Gastrocnemius medialis (tissue), 4 donors: ENCODE data around the gene EPHB6. TPM values are rescaled to one million over a fixed set of nuclear protein-coding genes. Genes with fewer than 3 reads are reported as not detected.

ENCODE experiments used
- ATAC-seq, 2 donors: fragments of 150-250 bp; one replicate each; pipeline ENCODE4 v1.9.1; 2016
- DNase-seq, 2 donors: peaks; one replicate each; pipeline ENCODE4 v3.0.0-alpha.2; 2019
- H3K27ac ChIP-seq, 4 donors: fragments of 200-600 bp; sonication (generic); 1 replicate in 1 of 4; 2 replicates in 3 of 4; pipeline ENCODE4 v1.5.1; 2016 to 2018; ENCODE audit warnings: mild to moderate bottlenecking in 2 of 4, moderate library complexity in 1 of 4
- H3K27me3 ChIP-seq, 3 donors: fragments of 200-600 bp; sonication (generic) in 2 of 3; 1 replicate in 1 of 3; 2 replicates in 2 of 3; pipeline versions ENCODE4 v1.5.1 to v1.6.0; 2016 to 2019; ENCODE audit warnings: mild to moderate bottlenecking in 1 of 3, moderate library complexity in 1 of 3
- H3K36me3 ChIP-seq, 2 donors: fragments of 200-600 bp; sonication (generic) in 1 of 2; one replicate each; pipeline ENCODE4 v1.5.1; 2017 to 2018
- H3K4me1 ChIP-seq, 2 donors: fragments of 200-600 bp; sonication (generic) in 1 of 2; one replicate each; pipeline ENCODE4 v1.5.1; 2016 to 2017; ENCODE audit warnings: mild to moderate bottlenecking in 2 of 2
- H3K4me3 ChIP-seq, 4 donors: fragments of 200-600 bp; sonication (generic) in 3 of 4; 1 replicate in 1 of 4; 2 replicates in 3 of 4; pipeline ENCODE4 v1.5.1; 2016 to 2019; ENCODE audit warnings: mild to moderate bottlenecking in 2 of 4
- H3K9me3 ChIP-seq, 3 donors: fragments of 200-600 bp; sonication (generic) in 2 of 3; 1 replicate in 1 of 3; 2 replicates in 2 of 3; pipeline ENCODE4 v1.5.1; 2016 to 2019
- POLR2A ChIP-seq, 2 donors: fragments of 450-650 bp; IDR thresholded peaks; one replicate each; pipeline ENCODE4 v1.6.1; 2017; ENCODE audit warnings: antibody characterized with exemption in 2 of 2, mild to moderate bottlenecking in 2 of 2, moderate library complexity in 2 of 2
- in situ Hi-C, 4 donors: fragments of 200-750 bp; cut with MboI; loops; one replicate each; pipeline versions ENCODE4 v1.15.0 to v1.8.0; 2017; ENCODE audit warnings: low sequenced_read_pairs in 4 of 4
- intact Hi-C: fragments of 100-400 bp; cut with DNase I; formaldehyde crosslinking; loops from one replicate; pipeline ENCODE4 v1.15.1; 2023; ENCODE audit warnings: low total_unique reads
- total RNA-seq, 4 donors: library from RNA; depleted of rRNA; stranded (reverse); fragments of >200 nt; gene quantifications; one replicate each; pipeline versions ENCODE4 v1.1.0 to v1.2.3, GENCODE V29; 2016
- TF ChIP-seq, protein P1 (sequence below), 5 experiments: fragments of 450-650 bp in 3 of 5; fragments of 200-600 bp in 2 of 5; sonication (generic) in 2 of 5; IDR thresholded peaks in 4 of 5; conservative IDR thresholded peaks in 1 of 5; 1 replicate in 4 of 5; 2 replicates in 1 of 5; pipeline ENCODE4 v1.5.1; 2016 to 2019; ENCODE audit warnings: antibody characterized with exemption in 5 of 5, mild to moderate bottlenecking in 3 of 5, moderate library complexity in 3 of 5

EPHB6 gene
- total RNA-seq, 4 donors from 2014 or later = 2.0 to 8.9 (median 2.8) TPM

DNA sequence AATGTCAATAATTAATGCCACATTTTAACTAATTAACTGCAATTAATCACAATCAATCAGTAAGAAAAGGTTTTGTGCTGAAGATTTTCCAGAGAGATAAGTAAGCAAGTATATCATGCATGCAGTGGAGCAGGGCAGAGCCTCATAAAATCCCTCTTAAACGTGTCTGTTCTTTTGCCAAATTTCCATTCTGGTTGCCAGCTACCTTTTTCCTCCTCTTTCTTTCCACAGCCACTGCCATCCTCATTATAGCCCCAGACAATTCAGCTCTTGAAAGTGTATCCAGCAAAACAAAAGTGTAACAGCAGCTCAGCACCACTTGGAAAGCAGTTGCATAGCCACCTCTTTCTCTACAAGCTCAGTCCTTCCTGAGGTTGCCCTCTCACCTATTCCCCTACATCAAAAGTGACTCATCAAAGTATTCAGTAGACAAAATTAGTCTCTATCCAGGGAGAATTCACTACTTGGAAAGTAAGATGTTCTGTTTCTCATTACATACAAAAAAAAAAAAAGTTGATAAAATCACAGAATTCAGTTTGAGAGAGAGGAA lies 26.9 kb upstream of the EPHB6 start:
- Histone ChIP-seq H3K36me3 (no peaks in the 10 kb centered on the region), H3K9me3 (no peaks in the 10 kb centered on the region), H3K4me3 (no peak overlapping the region), H3K27ac (no peak overlapping the region), H3K27me3 (peaks cover 0 to 2% (median 0%) of the 10 kb centered on the region in 3 donors), H3K4me1 (no peaks in the 10 kb centered on the region)
- TF ChIP-seq POLR2A (IDR thresholded peaks at IDR 0.05) = no peak
- TF ChIP-seq, protein P1, sequence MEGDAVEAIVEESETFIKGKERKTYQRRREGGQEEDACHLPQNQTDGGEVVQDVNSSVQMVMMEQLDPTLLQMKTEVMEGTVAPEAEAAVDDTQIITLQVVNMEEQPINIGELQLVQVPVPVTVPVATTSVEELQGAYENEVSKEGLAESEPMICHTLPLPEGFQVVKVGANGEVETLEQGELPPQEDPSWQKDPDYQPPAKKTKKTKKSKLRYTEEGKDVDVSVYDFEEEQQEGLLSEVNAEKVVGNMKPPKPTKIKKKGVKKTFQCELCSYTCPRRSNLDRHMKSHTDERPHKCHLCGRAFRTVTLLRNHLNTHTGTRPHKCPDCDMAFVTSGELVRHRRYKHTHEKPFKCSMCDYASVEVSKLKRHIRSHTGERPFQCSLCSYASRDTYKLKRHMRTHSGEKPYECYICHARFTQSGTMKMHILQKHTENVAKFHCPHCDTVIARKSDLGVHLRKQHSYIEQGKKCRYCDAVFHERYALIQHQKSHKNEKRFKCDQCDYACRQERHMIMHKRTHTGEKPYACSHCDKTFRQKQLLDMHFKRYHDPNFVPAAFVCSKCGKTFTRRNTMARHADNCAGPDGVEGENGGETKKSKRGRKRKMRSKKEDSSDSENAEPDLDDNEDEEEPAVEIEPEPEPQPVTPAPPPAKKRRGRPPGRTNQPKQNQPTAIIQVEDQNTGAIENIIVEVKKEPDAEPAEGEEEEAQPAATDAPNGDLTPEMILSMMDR (IDR thresholded peaks at IDR 0.05 in 4 of 5, conservative IDR thresholded peaks at IDR 0.05 in 1 of 5) = no peak
- ATAC-seq (no peak), DNase-seq (no peak)
- intact Hi-C loops = no loop called here
- in situ Hi-C loops = no loop called here

DNA sequence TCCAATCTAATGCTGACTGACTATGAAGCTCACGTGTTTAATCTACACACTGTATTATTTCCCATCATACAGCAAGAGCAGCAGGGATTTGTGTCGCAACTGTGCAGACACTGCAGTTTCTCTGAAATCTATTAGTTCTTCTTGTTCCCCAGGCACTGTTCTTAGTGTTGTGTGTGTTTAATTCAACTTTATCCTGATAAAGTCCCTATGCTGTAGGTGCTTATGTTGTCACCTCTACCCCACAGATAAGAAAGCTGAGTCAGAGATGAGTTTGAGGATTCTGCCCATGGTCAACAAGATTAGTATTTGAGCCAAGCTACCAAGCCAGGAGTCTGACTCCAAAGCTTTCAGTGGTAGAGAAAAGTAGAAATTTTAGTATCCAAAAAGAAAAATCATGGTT lies 22.5 kb upstream of the EPHB6 start:
- Histone ChIP-seq H3K4me3 (no peak overlapping the region), H3K27me3 (no peaks in the 10 kb centered on the region), H3K9me3 (no peaks in the 10 kb centered on the region), H3K36me3 (no peaks in the 10 kb centered on the region), H3K4me1 (no peaks in the 10 kb centered on the region), H3K27ac (no peak overlapping the region)
- intact Hi-C loops = no loop called here
- ATAC-seq = no peak
- in situ Hi-C loops = no loop called here
- no peak for DNase-seq
- TF ChIP-seq, protein P1 (IDR thresholded peaks at IDR 0.05 in 4 of 5, conservative IDR thresholded peaks at IDR 0.05 in 1 of 5) = no peak
- no peak for TF ChIP-seq POLR2A (IDR thresholded peaks at IDR 0.05)

DNA sequence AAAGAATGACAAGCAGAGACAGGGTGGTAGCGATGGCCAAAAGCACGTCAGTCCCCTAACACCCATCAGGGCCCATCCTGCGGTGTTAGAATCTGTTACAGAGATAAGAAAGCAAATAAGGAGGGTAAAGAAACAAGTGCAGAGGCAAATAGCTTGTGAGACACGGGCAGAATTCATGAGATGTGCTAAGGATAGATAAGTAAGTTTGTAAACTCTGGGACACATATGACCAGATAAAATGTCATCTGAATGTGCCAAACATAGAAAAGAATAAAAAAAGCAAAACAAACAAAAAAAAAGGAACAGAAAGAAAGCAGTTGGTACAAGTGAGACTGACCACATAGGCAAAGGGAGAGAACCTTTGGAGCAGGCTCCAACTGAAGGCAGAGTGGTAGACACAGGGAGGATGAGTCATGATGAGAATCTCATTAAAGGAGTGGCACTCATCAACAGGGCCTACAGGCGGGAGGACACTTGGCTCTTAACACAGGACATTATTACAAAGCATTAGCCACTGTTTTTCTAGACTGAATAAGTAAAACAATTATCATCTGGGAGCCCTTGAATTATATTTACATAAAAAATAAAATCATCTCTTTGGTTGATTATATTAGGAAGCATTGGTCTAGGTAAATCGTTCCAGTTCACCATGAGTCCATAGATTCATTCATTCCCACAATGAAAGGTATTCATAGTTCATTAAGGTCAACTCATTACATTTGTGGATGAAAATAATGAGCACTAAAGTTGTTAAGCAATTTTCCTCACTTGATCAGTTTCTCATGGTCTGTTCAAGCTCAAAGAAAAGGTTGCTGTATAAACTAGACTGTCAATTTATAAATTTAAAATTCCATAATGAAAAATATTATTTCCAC lies 21.5 kb upstream of the EPHB6 start:
- Histone ChIP-seq H3K36me3 (no peaks in the 10 kb centered on the region), H3K4me3 (no peak overlapping the region), H3K27ac (no peak overlapping the region), H3K4me1 (no peaks in the 10 kb centered on the region), H3K27me3 (no peaks in the 10 kb centered on the region), H3K9me3 (no peaks in the 10 kb centered on the region)
- DNase-seq (no peak), ATAC-seq (no peak)
- intact Hi-C loops (no loop called here), in situ Hi-C loops (no loop called here)
- TF ChIP-seq, protein P1 (IDR thresholded peaks at IDR 0.05 in 4 of 5, conservative IDR thresholded peaks at IDR 0.05 in 1 of 5) = no peak
- no peak for TF ChIP-seq POLR2A (IDR thresholded peaks at IDR 0.05)

DNA sequence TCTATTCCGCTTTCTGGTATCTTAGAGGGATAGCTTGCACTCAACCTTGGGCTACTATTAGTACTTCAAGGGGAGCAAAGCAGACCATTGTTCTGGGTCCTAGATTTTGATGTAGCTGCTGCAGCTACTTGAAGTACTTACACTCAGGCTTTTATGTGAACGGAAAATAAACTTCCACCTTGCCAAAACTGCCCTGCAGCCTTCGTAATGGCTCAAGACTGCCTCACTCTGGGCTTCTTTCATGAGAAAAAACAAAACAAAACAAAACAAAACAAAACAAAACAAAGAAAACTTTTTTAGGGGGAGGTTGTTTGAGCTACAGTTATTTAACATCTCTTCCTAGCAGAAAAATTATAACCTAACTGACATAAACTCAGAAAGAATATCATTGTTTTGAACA lies 19.4 kb upstream of the EPHB6 start:
- intact Hi-C loops = no loop called here
- ATAC-seq = no peak
- no peak for DNase-seq
- H3K9me3 ChIP-seq = no peaks in the 10 kb centered on the region
- no peaks in the 10 kb centered on the region for H3K27me3 ChIP-seq
- in situ Hi-C loops = no loop called here
- H3K36me3 ChIP-seq = no peaks in the 10 kb centered on the region
- no peak overlapping the region for H3K4me3 ChIP-seq
- H3K27ac ChIP-seq = no peak overlapping the region
- no peak for TF ChIP-seq POLR2A (IDR thresholded peaks at IDR 0.05)
- TF ChIP-seq, protein P1 (IDR thresholded peaks at IDR 0.05 in 4 of 5, conservative IDR thresholded peaks at IDR 0.05 in 1 of 5) = no peak
- no peaks in the 10 kb centered on the region for H3K4me1 ChIP-seq
